Activated naive CD4-positive, alpha-beta T cell treated with anti-CD3 and anti-CD28 coated beads, Interleukin-2, amount 50 U/mL, for 72 hours (primary cell): ENCODE measurements around the gene VAV3. TPM values are rescaled to one million over a fixed set of nuclear protein-coding genes. Genes with fewer than 3 reads are reported as not detected.

Experiments used
- ATAC-seq, 2 donors: fragments of 150-1000 bp; cut with Tn5 transposase; 2 replicates each; pipeline ENCODE4 v1.10.0; 2021; ENCODE audit warnings: mild to moderate bottlenecking in 2 of 2, moderate library complexity in 2 of 2
- DNase-seq, 2 donors: peaks; one replicate each; pipeline ENCODE4 v3.0.0; 2021 to 2022; ENCODE audit warnings: low spot score in 2 of 2
- H3K27ac Mint-ChIP-seq, 2 donors: one replicate each; pipeline ENCODE4 v1.8.0; 2022; ENCODE audit warnings: mild to moderate bottlenecking in 2 of 2, mixed read lengths in 2 of 2
- H3K36me3 Mint-ChIP-seq, 2 donors: one replicate each; pipeline ENCODE4 v1.8.0; 2022; ENCODE audit warnings: mixed read lengths in 2 of 2
- H3K9me3 Mint-ChIP-seq, 2 donors: one replicate each; pipeline ENCODE4 v1.8.0; 2022; ENCODE audit warnings: mixed read lengths in 2 of 2
- total RNA-seq, 2 donors: library from RNA; stranded (reverse); gene quantifications; one replicate each; pipeline ENCODE4 v1.2.3, GENCODE V29; 2022

VAV3 gene
- total RNA-seq, 2 donors from 2014 or later = 1.8 to 4.7 TPM

- DNase-seq = no peak
- H3K36me3 Mint-ChIP-seq = no peaks in the 10 kb centered on the region
- no peak for ATAC-seq
- no peak overlapping the region for H3K27ac Mint-ChIP-seq
- H3K9me3 Mint-ChIP-seq = peaks cover 0 to 2% of the 10 kb centered on the region in 2 donors
These were observed 18.2 kb downstream of the VAV3 start for GRCh38 chr1:107946794-107947193.

- peaks cover 0 to 5% of the 10 kb centered on the region in 2 donors for H3K36me3 Mint-ChIP-seq
- H3K27ac Mint-ChIP-seq = peak overlapping the region; percentile 24 to 47
- peaks cover 5 to 10% of the 10 kb centered on the region in 2 donors for H3K9me3 Mint-ChIP-seq
- ATAC-seq (peak; percentile 16 to 34), DNase-seq (no peak)
These were observed 21.3 kb downstream of the VAV3 start for GRCh38 chr1:107943694-107944093.

GRCh38 chr1:107942814-107943213, 22.2 kb downstream of the VAV3 start:
- peaks cover 5 to 10% of the 10 kb centered on the region in 2 donors for H3K9me3 Mint-ChIP-seq
- ATAC-seq (no peak), DNase-seq (no peak)
- peaks cover 0 to 9% of the 10 kb centered on the region in 2 donors for H3K36me3 Mint-ChIP-seq
- no peak overlapping the region for H3K27ac Mint-ChIP-seq

DNA sequence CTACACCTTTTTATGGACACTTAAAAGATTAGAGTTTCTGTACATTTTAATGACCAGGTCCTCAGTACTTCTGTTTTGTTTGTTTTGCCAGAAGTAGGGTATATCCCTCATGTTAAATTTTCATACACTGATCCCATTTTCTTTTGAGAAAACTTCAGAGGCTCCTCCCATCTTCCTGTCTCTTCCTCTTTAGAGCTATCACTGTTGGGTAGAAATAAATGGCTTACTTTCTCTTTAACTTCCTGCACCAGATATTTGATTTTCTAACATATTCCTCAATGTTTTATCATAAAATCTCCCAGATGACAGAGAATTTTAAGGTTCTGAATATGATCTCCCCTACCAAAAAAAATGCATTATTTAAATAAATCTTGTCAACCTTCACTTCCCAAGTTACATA, 23.4 kb downstream of the VAV3 start:
- DNase-seq (no peak), ATAC-seq (no peak)
- no peak overlapping the region for H3K27ac Mint-ChIP-seq
- peaks cover 0 to 9% of the 10 kb centered on the region in 2 donors for H3K36me3 Mint-ChIP-seq
- H3K9me3 Mint-ChIP-seq = peaks cover 5 to 10% of the 10 kb centered on the region in 2 donors

- H3K9me3 Mint-ChIP-seq = peaks cover 5 to 10% of the 10 kb centered on the region in 2 donors
- DNase-seq = no peak
These were observed 23.9 kb downstream of the VAV3 start for GRCh38 chr1:107941123-107941522.

DNA sequence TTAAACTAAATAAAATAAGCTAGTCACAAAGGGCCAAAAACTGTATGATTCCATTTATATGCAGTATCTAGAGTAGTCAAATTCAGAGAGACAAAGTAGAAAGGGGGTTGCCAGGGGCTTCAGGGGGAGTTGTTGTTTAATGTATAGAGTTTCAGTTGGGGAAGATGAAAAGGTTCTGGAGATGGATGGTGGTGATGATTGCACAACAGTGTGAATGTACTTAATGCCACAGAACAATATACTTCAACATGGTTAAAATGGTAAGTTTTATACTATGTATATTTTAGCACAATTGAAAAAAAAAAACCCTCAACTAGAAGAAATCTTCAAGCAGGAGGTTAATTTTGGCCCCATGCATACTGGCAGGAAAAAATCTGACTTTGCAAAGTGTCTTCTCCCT, 24.3 kb downstream of the VAV3 start:
- Mint-ChIP-seq H3K36me3 (peaks cover 0 to 9% of the 10 kb centered on the region in 2 donors), H3K9me3 (peaks cover 5 to 10% of the 10 kb centered on the region in 2 donors), H3K27ac (no peak overlapping the region)
- DNase-seq = no peak
- no peak for ATAC-seq

More at GRCh38 chr1:107941123-107941522, 23.9 kb downstream of the VAV3 start:
- ATAC-seq = no peak
- peaks cover 0 to 9% of the 10 kb centered on the region in 2 donors for H3K36me3 Mint-ChIP-seq
- no peak overlapping the region for H3K27ac Mint-ChIP-seq

DNA sequence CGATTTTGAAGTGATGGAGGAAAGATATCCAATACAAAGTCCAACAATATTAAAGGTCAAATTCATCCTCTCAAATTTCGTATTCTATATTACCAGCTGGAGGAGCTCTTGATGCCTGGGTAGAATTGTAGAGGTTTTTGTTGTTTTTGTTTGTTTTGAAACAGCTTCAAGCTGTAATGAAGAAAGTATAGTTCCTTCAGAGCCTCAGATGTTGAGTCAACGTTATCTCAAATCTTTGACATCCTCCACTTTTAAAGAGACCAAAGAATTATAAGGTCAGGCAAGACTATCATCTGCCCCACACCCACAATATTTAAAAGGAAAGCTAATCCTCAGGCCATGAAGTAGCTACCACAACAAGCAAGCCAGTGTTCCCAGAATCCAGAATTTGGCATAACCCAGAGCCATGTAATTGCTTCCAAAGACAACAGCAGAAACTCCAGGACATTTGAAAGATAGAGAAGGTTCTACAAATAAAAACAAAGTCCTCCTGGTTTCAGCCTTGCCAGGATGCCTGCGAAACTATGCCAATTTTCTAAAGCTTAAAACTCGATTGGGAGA, 24.9 kb downstream of the VAV3 start:
- H3K9me3 Mint-ChIP-seq = peaks cover 5 to 10% of the 10 kb centered on the region in 2 donors
- H3K36me3 Mint-ChIP-seq = peaks cover 0 to 9% of the 10 kb centered on the region in 2 donors
- no peak for ATAC-seq
- DNase-seq = no peak
- H3K27ac Mint-ChIP-seq = no peak overlapping the region

GRCh38 chr1:107939256-107939655, 25.7 kb downstream of the VAV3 start:
- Mint-ChIP-seq H3K36me3 (peaks cover 0 to 9% of the 10 kb centered on the region in 2 donors), H3K9me3 (peaks cover 5 to 10% of the 10 kb centered on the region in 2 donors)

DNA sequence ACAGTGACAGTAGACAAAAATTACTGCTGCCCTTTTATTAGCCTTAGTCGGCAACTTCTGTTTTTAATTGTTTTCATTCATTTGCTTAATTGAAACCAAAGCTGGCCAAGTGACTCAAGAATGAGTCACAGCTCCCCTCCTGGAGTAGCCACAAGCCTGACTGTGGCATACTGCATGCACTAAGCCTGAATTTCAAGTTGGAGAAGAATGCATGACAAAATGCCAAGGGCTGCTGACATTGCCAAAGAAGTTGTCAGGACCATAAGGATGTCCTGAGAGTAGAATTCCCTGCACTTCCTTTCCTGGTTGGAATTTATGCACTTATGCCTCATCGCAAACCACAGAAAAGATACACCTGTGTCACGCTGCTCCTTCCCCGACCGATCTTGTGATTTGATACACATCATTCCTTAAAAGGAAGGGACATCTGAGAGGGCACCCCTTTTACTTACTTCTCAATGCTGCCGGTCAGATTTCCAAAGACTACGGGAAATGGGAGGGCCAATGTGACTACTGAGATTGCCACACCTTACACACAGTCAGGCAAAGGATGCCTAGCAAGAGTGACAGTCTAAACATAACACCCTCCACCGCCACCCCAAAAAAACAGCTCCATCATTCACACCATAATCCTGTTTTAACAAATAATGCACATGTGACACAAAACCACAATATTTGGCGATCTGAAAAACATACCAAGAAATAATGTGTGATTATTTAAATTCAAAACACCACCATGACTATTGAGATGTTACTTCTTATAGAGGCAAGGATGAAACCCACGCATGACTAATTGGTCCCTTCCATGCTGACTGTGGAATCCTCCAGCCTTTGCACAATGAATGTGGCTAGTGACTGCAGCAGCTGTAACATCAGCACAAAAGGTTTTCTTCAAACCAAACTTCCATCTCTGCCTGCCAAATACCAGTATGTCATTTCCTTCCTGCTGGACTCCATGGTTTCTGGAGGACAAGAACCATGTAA, 28.2 kb downstream of the VAV3 start:
- DNase-seq (peak; percentile 52 to 57), ATAC-seq (peak; percentile 60 to 69)
- H3K36me3 Mint-ChIP-seq = peaks cover 0 to 9% of the 10 kb centered on the region in 2 donors
- peak overlapping the region in 1 of 2 donors; percentile 80 for H3K27ac Mint-ChIP-seq
- peaks cover 5 to 8% of the 10 kb centered on the region in 2 donors for H3K9me3 Mint-ChIP-seq

More at GRCh38 chr1:107939256-107939655, 25.7 kb downstream of the VAV3 start:
- H3K27ac Mint-ChIP-seq = no peak overlapping the region
- DNase-seq = no peak
- no peak for ATAC-seq

GRCh38 chr1:107935396-107936064, 29.4 kb downstream of the VAV3 start:
- Mint-ChIP-seq H3K36me3 (peaks cover 0 to 9% of the 10 kb centered on the region in 2 donors), H3K27ac (peak overlapping the region; percentile 80 to 86), H3K9me3 (peaks cover 5 to 7% of the 10 kb centered on the region in 2 donors)
- ATAC-seq (peak; percentile 87 to 89), DNase-seq (peak; percentile 52 to 62)

GRCh38 chr1:107934578-107934977, 30.4 kb downstream of the VAV3 start:
- Mint-ChIP-seq H3K27ac (peak overlapping the region in 1 of 2 donors; percentile 80), H3K36me3 (peaks cover 0 to 9% of the 10 kb centered on the region in 2 donors), H3K9me3 (peaks cover 4 to 7% of the 10 kb centered on the region in 2 donors)
- DNase-seq (no peak), ATAC-seq (peak in 1 of 2 donors; percentile 7)

DNA sequence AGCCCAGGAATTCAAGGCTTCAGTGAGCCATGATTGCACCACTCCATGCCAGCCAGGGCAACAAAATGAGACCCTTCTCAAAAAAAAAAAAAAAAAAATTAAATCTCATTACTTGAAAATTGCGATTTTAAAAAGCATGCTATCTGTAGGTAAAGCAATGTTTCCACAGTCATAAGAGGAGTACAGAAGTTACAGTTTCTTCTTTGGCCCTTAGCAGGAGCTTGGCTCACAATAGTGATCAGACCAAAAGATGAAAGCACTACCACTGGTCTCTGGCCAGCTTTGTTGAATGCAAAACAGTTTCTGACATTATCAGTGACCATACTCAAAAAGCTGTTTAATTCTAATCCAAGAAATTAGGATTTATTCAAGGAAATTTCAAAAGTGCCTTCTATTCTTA, 31.2 kb downstream of the VAV3 start:
- Mint-ChIP-seq H3K9me3 (no peaks in the 10 kb centered on the region), H3K27ac (no peak overlapping the region), H3K36me3 (peaks cover 0 to 4% of the 10 kb centered on the region in 2 donors)
- no peak for DNase-seq
- no peak for ATAC-seq

GRCh38 chr1:107930292-107930691, 34.7 kb downstream of the VAV3 start:
- Mint-ChIP-seq H3K27ac (no peak overlapping the region), H3K9me3 (no peaks in the 10 kb centered on the region), H3K36me3 (no peaks in the 10 kb centered on the region)
- ATAC-seq (peak in 1 of 2 donors; percentile 31), DNase-seq (no peak)

- Mint-ChIP-seq H3K9me3 (peaks cover 3% of the 10 kb centered on the region in 2 donors), H3K36me3 (peaks cover 4 to 6% of the 10 kb centered on the region in 2 donors), H3K27ac (no peak overlapping the region)
- ATAC-seq (no peak), DNase-seq (no peak)
These were observed 37.2 kb downstream of the VAV3 start for GRCh38 chr1:107927820-107928219.

GRCh38 chr1:107926436-107927080, 38.4 kb downstream of the VAV3 start:
- DNase-seq (no peak), ATAC-seq (peak in 1 of 2 donors; percentile 57)
- Mint-ChIP-seq H3K9me3 (peaks cover 3% of the 10 kb centered on the region in 2 donors), H3K27ac (no peak overlapping the region), H3K36me3 (peaks cover 4 to 6% of the 10 kb centered on the region in 2 donors)

GRCh38 chr1:107925565-107925964, 39.4 kb downstream of the VAV3 start:
- peaks cover 3% of the 10 kb centered on the region in 2 donors for H3K9me3 Mint-ChIP-seq
- DNase-seq (no peak), ATAC-seq (no peak)
- no peak overlapping the region for H3K27ac Mint-ChIP-seq
- H3K36me3 Mint-ChIP-seq = peaks cover 4 to 6% of the 10 kb centered on the region in 2 donors
